SU-DHL-6 (cell line): ENCODE measurements around the gene RAD23A.

Experiments
- CTCF ChIP-seq: fragments of 200-600 bp; sonication (generic); IDR thresholded peaks from one replicate; pipeline ENCODE4 v1.5.1; 2017; ENCODE audit warnings: antibody characterized with exemption, mild to moderate bottlenecking, low read length, moderate library complexity; ENCODE audit not compliant: insufficient read depth, poor library complexity, severe bottlenecking
- EZH2phosphoT487 ChIP-seq: fragments of 200-600 bp; sonication (generic), shearing (Covaris generic); conservative IDR thresholded peaks from 2 replicates; pipeline ENCODE4 v1.6.1; 2018; ENCODE audit warnings: mild to moderate bottlenecking, antibody characterized with exemption, low read length, moderate library complexity, mixed read lengths

- TF ChIP-seq CTCF: no peak
- no peak for TF ChIP-seq EZH2phosphoT487
Observed at GRCh38 chr19:12986726-12987125, 41.1 kb downstream of the RAD23A start.
